HG02610 (cell line): ENCODE measurements around the gene ZNF195.
"Not testable (repeated sequence)": the region's sequence is repeated elsewhere in the genome, so short reads cannot be mapped to it uniquely, and the experiment has no call there.

Experiments
- ATAC-seq: cut with Tn5 transposase; IDR thresholded peaks from one replicate; pipeline ENCODE4 v1.9.1; 2021; ENCODE audit warnings: mild to moderate bottlenecking, moderate library complexity; ENCODE audit not compliant: unreplicated experiment

ZNF195 gene

GRCh38 chr11:3378426-3379423 lies at the start of gene ZNF195:
ZNF195 (minus strand) TSS chr11:3379146; CDS start chr11:3379040, 106 bp downstream.
- ATAC-seq: peak; percentile 100

- ATAC-seq: not testable (repeated sequence)
These were observed 49.1 kb upstream of the ZNF195 start for GRCh38 chr11:3428076-3428475.

DNA sequence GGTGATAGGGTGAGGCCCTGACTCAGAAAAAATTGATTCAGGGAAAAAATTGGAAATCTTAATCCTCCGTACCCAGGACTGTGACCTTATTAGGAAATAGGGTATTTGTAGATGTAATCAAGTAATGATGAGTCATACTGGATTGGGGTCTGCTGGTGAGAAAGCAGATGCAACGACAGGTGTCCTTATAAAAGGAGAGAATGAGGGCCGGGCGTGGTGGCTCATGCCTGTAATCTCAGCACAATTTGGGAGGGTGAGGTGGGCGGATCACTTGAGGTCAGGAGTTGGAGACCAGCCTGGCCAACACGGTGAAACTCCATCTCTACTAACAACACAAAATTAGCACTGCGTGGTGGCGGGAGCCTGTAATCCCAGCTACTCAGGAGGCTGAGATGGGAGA lies 47.6 kb upstream of the ZNF195 start:
- ATAC-seq: not testable (repeated sequence)

GRCh38 chr11:3423928-3424327 lies 45.0 kb upstream of the ZNF195 start:
- not testable (repeated sequence) for ATAC-seq

DNA sequence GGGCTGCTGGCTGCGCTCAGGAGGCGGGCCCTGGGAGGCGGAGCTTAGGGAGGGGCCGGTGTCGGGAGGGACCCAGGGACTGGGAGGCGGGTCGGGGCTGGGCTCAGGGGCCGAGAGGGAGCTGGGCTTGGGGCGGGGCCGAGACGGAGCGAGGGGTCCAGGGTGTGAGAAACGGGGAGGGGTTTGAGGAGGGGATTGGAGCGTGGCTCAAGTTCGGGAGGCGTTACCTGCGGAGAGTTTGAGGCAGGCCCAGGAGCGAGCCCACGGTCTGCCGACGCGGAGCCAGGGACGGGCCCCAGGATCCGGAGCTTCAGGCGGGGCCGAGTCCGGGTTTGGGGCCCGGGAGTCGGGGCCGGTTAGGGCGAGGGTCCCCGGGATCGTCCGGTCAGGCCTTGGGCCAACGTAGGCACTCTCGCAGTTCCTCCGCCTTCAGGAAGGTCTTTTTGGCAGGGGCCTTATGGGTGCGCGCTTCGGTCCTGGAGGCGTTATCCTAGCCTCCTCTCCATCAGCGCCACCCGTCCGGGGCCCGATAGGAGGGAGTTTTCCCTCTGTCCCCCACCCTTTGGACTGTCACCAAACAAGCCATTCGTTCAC lies 44.3 kb upstream of the ZNF195 start:
- ATAC-seq: not testable (repeated sequence)

- peak; percentile 88 for ATAC-seq
These were observed 43.6 kb upstream of the ZNF195 start for GRCh38 chr11:3422380-3423137.

DNA sequence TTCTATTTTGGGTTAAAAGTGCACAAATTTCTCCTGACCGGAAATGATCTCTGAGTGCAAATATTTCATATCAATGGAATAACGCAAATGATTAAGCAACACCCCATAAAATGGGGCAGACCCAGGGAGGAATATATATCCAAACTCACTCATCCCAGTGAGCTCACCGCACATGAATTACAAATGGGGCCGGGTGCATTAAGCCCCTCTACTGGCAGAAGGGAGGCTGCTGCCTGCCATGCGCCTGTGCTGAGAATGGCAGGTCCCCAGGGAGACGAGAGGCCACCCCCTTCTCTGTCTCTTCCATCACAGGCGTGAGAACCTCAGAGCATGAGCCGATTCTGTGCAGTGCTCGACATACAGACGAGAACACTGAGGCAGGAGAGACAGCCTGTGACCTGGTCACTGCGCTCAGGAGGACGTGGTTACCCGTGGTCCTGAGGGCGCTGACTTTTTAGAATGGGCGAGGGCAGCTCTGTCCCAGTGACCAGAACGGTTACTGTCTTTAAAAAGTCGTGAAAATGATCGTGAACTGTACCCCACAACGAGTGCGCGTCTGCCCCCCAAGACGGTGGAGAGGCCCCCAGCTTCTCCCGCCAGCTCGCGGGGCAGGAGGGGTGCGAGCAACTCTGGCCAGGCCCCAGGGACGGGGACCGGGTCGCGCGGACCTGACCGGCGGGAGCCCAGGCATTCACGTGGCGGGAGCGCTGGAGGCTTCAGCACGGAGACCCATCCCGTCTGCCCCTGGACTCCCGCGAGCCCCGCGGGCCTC lies 42.8 kb upstream of the ZNF195 start:
- not testable (repeated sequence) for ATAC-seq

DNA sequence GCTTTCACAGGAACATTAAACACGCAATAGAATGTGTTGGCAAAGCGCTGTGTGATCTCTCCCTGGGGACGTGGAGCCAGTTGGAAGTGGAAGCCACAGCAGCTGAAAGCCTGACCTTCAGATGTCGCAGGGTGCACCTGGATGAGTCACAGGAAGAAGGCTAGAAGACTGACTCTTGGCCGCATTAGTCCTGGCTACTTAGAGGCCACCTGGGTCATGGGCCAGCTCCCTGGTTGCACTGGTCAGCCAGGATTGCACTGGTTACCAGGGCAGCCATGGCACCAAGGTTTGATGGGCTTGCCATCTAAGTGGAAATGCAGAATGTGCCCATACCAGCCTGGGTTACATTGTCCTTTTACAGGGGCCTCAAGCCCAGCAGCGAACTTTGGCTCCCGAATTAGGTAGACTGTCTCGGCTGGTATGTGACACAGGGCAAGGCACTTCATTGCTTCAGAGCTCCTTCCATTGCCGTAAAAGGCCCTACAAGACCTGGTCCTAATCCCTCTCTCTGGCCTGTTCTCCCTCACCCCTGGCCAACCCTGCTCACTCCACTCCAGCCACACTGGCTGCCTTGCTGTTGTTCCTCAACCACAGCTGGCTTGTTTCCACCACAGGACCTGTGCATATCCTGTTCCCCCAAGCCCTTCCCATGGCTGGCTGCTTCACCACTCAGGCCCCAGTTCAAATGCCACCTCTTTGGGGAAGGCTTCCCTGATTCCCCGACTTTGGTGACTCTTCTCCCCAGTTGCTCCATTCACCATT lies 41.5 kb upstream of the ZNF195 start:
- ATAC-seq: not testable (repeated sequence)

DNA sequence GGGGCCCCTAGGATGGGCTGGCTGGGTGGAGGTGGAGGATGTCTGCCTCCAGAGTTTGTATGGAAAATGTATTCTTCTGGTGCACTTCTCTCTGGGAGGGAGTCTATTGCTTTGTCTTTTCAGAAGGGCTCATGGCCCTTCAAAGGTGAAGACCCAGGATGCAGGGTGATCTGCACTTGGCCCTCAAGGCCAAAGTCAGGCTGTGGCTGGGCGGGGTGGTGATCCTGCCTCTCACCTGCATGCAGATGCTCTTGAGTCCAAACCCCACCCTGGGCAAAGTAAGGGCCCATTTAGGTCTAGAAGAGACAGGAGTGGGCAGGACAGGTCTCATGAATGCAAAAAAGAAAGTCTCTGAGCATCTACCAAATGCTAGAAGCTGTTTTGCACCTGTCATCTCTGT lies 40.5 kb upstream of the ZNF195 start:
- ATAC-seq: not testable (repeated sequence)

GRCh38 chr11:3417047-3417446 lies 38.1 kb upstream of the ZNF195 start:
- not testable (repeated sequence) for ATAC-seq

DNA sequence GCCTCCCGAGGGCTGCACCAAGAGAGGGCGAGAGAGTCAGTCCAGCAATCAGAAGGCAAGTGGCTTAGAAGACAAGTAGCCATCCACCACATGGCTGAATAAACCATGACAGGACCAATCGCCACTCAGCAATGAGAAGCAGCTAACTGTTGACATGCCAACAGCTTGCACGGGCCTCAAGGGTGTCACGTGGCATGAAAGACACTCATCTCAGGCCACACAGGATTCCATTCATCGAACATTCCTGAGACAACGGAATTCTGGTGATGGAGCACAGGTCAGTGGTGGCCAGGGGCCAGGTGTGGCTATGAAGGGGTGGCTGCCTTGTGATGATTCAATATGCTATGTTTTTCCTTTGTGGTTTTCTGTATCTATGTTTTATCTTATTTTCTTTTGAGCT lies 36.4 kb upstream of the ZNF195 start:
- ATAC-seq: not testable (repeated sequence)

DNA sequence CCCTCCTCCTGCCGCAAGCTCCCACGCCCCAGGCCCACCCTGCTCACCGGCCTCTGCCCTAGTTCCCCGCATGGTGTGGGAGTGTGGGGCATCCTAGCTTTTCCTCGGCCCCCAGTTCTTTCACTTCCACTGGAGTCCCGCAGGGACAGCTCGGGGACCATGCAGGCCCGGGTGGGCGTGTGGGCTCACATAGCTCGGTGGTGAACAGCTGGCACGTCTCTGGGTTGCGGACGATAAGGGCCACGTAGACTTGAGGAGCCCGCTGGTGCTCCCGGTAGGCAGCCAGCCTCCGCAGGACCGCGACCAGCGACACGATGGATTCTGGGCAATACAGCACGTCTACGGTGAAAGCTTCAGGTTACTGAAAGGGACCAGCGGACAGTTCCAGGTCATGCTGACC lies 34.7 kb upstream of the ZNF195 start:
- ATAC-seq: not testable (repeated sequence)

- no peak for ATAC-seq
These were observed 33.9 kb upstream of the ZNF195 start for GRCh38 chr11:3412837-3413236.

DNA sequence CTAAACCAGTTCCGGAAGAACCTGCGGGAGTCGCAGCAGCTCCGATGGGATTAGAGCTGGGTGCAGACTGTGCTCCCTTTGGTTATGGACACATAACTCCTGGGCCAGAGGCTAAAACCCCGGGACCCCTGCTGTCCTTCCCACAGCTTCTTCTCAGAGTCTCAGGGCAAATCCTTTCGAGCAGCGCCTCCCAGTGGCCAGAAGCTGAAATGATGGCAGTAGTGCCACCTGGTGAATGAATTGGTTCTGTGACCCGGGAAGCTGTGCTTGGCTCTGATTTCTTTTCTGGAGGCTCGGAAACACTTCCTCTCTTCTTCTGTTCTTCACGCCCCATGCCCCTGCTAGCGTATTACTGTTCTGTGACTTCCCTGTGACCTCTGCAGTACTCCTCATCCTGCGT lies 29.8 kb upstream of the ZNF195 start:
- not testable (repeated sequence) for ATAC-seq

- not testable (repeated sequence) for ATAC-seq
These were observed 29.2 kb upstream of the ZNF195 start for GRCh38 chr11:3408058-3408605.

DNA sequence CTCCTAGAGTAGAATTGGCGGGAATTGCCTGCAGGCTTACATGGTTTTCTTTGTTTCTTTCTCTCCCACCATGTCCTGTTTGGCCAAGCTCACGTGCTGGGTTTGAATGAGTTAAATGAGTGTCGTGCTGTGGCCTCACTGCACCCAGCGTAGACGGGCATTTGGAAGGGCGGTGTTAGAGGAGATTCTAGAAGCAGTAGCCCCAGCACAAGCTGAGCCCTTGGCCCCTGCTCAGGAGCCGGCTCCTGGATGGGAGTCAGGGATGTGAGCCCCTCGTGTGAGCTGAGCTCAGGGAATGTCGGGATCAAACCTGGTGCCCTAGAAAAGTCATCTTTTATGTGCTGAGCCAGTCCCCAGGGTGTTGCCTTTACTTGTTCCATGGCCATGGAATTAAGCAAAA lies 28.0 kb upstream of the ZNF195 start:
- ATAC-seq: not testable (repeated sequence)

GRCh38 chr11:3406223-3406875 lies 27.4 kb upstream of the ZNF195 start:
- ATAC-seq: not testable (repeated sequence)

GRCh38 chr11:3404076-3404925 lies 25.4 kb upstream of the ZNF195 start:
- ATAC-seq: not testable (repeated sequence)
